Central memory CD4-positive, alpha-beta T cell (primary cell): ENCODE results near the gene RNF121.

Experiments used
- DNase-seq: peaks from one replicate; pipeline ENCODE4 v3.0.0; 2022

The RNF121 gene

GRCh38 chr11:72006309-72007088 is 77.7 kb downstream of the RNF121 start:
- no peak for DNase-seq

- DNase-seq, result no peak
Observed at GRCh38 chr11:72007089-72007476, 78.2 kb downstream of the RNF121 start.

GRCh38 chr11:72007587-72007986 is 78.7 kb downstream of the RNF121 start:
- DNase-seq, result no peak

GRCh38 chr11:72008728-72009127 is 79.9 kb downstream of the RNF121 start:
- no peak for DNase-seq

GRCh38 chr11:72009156-72009555 is 80.3 kb downstream of the RNF121 start:
- DNase-seq, result no peak

GRCh38 chr11:72010529-72011233 is 81.8 kb downstream of the RNF121 start:
- no peak for DNase-seq

- no peak for DNase-seq
Observed at GRCh38 chr11:72012091-72012630, 83.3 kb downstream of the RNF121 start.

- no peak for DNase-seq
Observed at GRCh38 chr11:72012897-72013721, 84.3 kb downstream of the RNF121 start.

GRCh38 chr11:72013765-72014711 is 85.2 kb downstream of the RNF121 start:
- no peak for DNase-seq

GRCh38 chr11:72014761-72015320 is 86.0 kb downstream of the RNF121 start:
- no peak for DNase-seq

GRCh38 chr11:72015511-72016061 is 86.7 kb downstream of the RNF121 start:
- no peak for DNase-seq

GRCh38 chr11:72018171-72018570 is 89.3 kb downstream of the RNF121 start:
- no peak for DNase-seq

- DNase-seq, result no peak
Observed at GRCh38 chr11:72023335-72023734, 94.5 kb downstream of the RNF121 start.

GRCh38 chr11:72024069-72024754 is 95.4 kb downstream of the RNF121 start:
- DNase-seq, result no peak

- no peak for DNase-seq
Observed at GRCh38 chr11:72026090-72026489, 97.2 kb downstream of the RNF121 start.

GRCh38 chr11:72030472-72031045 is 101.7 kb downstream of the RNF121 start:
- no peak for DNase-seq

GRCh38 chr11:72036687-72037086 is 107.8 kb downstream of the RNF121 start:
- no peak for DNase-seq

GRCh38 chr11:72037554-72038311 is 108.9 kb downstream of the RNF121 start:
- no peak for DNase-seq

GRCh38 chr11:72038491-72038890 is 109.6 kb downstream of the RNF121 start:
- no peak for DNase-seq
